ENCODE data around the gene USP6NL.

DNA sequence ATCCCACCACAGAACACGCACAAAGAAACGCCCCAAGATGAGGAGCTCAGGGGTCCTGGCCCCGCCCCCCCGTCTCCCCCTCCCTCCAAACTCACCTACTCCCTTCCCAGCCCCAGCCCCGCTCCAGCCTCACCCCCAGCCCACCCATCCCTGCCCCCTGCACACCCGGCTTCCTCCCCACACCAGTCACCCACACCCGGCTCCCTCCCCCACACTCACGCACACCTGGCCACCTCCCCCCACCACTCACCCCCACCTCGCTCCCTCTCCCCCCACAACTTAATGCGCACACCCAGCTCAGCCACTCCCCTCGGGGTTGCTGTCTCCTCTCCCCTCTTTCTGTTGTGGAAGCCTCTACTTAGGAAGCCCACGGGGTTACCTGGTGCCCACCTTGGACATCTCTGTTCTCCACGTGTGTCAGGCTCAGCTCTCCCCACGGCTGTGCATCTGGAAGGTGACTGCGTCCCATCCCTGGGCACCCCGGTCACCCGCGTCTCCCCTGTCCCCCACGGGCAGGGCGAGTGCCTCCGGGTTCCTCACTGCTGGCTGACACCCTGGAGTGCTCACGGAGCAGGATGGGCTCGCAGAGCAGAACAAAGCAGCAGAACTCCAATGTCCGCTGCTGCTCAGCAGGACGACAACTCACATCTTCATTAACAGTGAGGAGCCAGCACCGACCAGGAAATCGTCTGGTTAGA lies 166.8 kb downstream of the USP6NL start:
- TF ChIP-seq CTCF (IDR thresholded peaks at IDR 0.05) (no peak), POLR2A (IDR thresholded peaks at IDR 0.05) (no peak)

Measured in uterus (tissue), 2 donors.